DMS114 treated with DMSO at 0.1 percent for 48 hours (cell line): ENCODE measurements around the gene NOMO2.
"Not testable (repeated sequence)": the region's sequence is repeated elsewhere in the genome, so short reads cannot be mapped to it uniquely, and the experiment has no call there.

Experiments
- DNase-seq: peaks from one replicate; lab custom pipeline; 2025; ENCODE audit not compliant: unreplicated experiment; lab: John Stamatoyannopoulos, UW

NOMO2 gene

GRCh38 chr16:18577942-18578341 is 16.0 kb upstream of the NOMO2 start:
- not testable (repeated sequence) for DNase-seq

GRCh38 chr16:18575945-18576344 is 14.0 kb upstream of the NOMO2 start:
- not testable (repeated sequence) for DNase-seq

GRCh38 chr16:18575298-18575917 is 13.5 kb upstream of the NOMO2 start:
- not testable (repeated sequence) for DNase-seq

DNA sequence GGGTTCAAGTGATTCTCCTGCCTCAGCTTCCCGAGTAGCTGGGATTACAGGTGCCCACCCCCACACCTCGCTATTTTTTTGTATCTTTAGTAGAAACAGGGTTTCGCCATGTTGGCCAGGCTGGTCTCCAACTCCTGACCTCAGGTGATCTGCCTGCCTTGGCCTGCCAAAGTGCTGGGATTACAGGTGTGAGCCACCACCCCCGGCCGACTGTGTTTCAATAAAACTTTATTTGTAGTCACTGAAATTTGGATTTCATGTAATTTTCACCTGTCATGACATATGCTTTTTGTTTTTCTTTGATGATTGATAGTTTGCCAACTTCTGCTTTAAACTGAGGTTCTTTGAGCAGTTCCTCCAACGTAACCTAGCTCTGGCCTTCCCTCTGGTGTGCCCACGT is 12.0 kb upstream of the NOMO2 start:
- DNase-seq: not testable (repeated sequence)

GRCh38 chr16:18572973-18573372 is 11.1 kb upstream of the NOMO2 start:
- not testable (repeated sequence) for DNase-seq

GRCh38 chr16:18571307-18571850 is 9.5 kb upstream of the NOMO2 start:
- not testable (repeated sequence) for DNase-seq

DNA sequence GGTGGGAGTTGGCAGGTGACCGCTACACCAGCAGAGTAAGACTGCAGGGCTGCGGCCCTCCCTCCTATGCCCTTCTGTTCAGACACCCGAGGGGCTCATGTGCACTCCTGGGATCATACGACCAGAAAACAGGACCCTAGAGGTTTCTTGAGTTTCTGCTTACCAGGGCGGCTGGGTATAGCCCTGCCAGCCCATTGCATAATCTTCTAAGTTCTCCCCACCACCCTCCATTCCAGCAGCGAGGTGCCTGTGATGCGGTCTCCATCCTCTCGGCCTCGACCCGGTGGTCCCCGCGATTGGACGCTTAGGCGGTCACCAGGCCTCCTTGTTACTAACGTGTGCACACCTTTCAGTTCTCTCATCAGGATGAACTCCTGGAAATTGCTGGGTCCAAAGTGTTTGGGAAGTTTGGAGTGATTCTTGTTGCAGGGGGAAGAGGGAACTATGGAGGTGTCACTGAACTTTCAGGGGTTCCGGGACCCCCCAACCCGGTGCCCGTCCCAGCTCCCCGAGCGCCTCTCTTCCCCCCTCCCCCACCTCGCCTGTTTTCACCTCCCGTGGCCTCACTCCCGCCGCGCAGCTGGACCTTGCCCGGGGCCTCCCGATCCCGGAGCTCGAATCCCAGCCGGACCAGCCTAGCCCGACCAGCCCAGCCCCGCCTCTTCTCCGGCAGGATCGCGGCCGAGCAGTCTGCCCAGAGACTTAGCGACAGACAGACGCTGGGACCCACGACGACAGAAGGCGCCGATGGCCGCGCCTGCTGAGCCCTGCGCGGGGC is 8.8 kb upstream of the NOMO2 start:
- DNase-seq: not testable (repeated sequence)

GRCh38 chr16:18560416-18561220 is 1.3 kb downstream of the NOMO2 start:
- not testable (repeated sequence) for DNase-seq

- not testable (repeated sequence) for DNase-seq
Observed at GRCh38 chr16:18553671-18554070, 8.2 kb downstream of the NOMO2 start.

- DNase-seq: not testable (repeated sequence)
Observed at GRCh38 chr16:18547382-18547781, 14.5 kb downstream of the NOMO2 start.

GRCh38 chr16:18546853-18547252 is 15.0 kb downstream of the NOMO2 start:
- not testable (repeated sequence) for DNase-seq

- not testable (repeated sequence) for DNase-seq
Observed at GRCh38 chr16:18544232-18545081, 17.4 kb downstream of the NOMO2 start.

- DNase-seq: not testable (repeated sequence)
Observed at GRCh38 chr16:18541912-18542311, 20.0 kb downstream of the NOMO2 start.

- DNase-seq: not testable (repeated sequence)
Observed at GRCh38 chr16:18537004-18537403, 24.9 kb downstream of the NOMO2 start.

- not testable (repeated sequence) for DNase-seq
Observed at GRCh38 chr16:18535519-18536168, 26.3 kb downstream of the NOMO2 start.

GRCh38 chr16:18534308-18534707 is 27.6 kb downstream of the NOMO2 start:
- not testable (repeated sequence) for DNase-seq

GRCh38 chr16:18531323-18531722 is 30.6 kb downstream of the NOMO2 start:
- DNase-seq: not testable (repeated sequence)

DNA sequence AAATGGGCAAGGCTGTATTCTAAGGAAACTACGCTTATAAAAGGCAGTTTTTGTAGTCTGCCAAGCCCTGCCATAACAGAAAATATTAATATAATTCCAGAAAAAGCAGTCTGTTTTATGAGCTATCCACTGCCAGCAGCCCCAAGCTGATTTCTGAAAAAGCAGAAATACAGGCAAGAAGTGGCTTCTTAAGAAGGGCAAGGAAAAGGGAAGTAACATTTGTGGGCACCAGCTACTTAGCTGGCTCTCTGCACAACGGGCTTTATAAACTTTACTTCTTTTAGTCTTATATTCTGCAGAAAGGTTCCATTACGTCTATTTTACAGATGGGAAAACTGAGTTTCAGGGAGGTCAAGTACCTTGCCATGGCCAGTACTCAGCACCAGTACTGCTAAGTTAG is 31.6 kb downstream of the NOMO2 start:
- DNase-seq: not testable (repeated sequence)

DNA sequence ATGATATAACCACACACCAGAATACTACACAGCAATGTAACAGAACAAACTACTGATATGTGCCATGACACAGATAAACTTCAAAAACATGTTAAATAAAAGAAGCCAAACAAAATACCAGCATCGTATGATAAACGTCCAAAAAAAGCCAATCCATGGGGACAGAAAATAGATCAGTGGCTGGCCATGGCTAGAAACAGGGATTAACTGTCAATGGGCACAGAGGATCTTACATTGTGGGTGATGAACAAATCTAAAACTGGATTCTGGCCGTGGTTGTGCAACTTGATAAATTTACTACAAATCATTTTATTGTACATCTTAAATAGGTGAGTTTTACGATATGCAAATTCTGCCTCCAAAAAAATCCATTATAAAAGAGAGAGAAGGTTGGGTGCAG is 35.4 kb downstream of the NOMO2 start:
- not testable (repeated sequence) for DNase-seq
